A549 (cell line): ENCODE measurements around the gene CMTM4. TPM values are rescaled to one million over a fixed set of nuclear protein-coding genes. Genes with fewer than 3 reads are reported as not detected.

Source experiments
- ATAC-seq, 2 experiments: fragments of 200-7000 bp in 1 of 2; fragments of >200 bp in 1 of 2; cut with Nextera tagmentation in 1 of 2; cut with Tn5 transposase in 1 of 2; 3 replicates each; pipeline versions ENCODE4 v1.8.0 to v1.9.1; 2018 to 2020; ENCODE audit warnings: mild to moderate bottlenecking in 1 of 2, moderate library complexity in 1 of 2
- CTCF ChIA-PET: fragments of 300-600 bp; sonication (Branson Sonifier 250); formaldehyde crosslinking; extraction: SDS; loops from one replicate; lab custom pipeline; 2021; ENCODE audit warnings: antibody characterized with exemption, inconsistent platforms; lab: Yijun Ruan, JAX
- POLR2A ChIA-PET: fragments of 350-600 bp; formaldehyde crosslinking; extraction: SDS; loops from one replicate; lab custom pipeline; 2021; ENCODE audit warnings: antibody characterized with exemption, inconsistent platforms; lab: Yijun Ruan, JAX
- DNase-seq, 2 experiments: peaks; one replicate each; pipeline versions ENCODE4 v3.0.0 to v3.0.0-alpha.2; 2011 to 2016; ENCODE audit warnings: low read depth in 1 of 2, low spot score in 1 of 2
- FAIRE-seq: peaks from 2 replicates; lab custom pipeline; 2011; peaks lifted over from hg19 to GRCh38; lab: Jason Lieb, UNC
- H3K27ac ChIP-seq, 2 experiments: fragments of >200 bp; sonication (Bioruptor Twin); formaldehyde crosslinking; 3 replicates each; pipeline ENCODE4 v1.5.1; 2016 to 2017
- H3K4me1 ChIP-seq: fragments of >200 bp; sonication (Bioruptor Twin); formaldehyde crosslinking; 3 replicates; pipeline ENCODE4 v1.6.1; 2016
- H3K4me2 ChIP-seq: fragments of >200 bp; sonication (Bioruptor Twin); formaldehyde crosslinking; 3 replicates; pipeline ENCODE4 v1.6.1; 2016
- H3K4me3 ChIP-seq: fragments of >200 bp; sonication (Bioruptor Twin); formaldehyde crosslinking; 3 replicates; pipeline ENCODE4 v1.5.1; 2016
- H3K9me3 ChIP-seq: fragments of >200 bp; sonication (Bioruptor Twin); formaldehyde crosslinking; 3 replicates; pipeline ENCODE4 v1.6.1; 2016
- CBX8 ChIP-seq: fragments of 200-600 bp; sonication (generic); IDR thresholded peaks from 2 replicates; pipeline ENCODE4 v1.6.1; 2016
- CEBPB ChIP-seq, 2 experiments: fragments of >200 bp in 1 of 2; sonication (Bioruptor Twin) in 1 of 2; formaldehyde crosslinking in 1 of 2; IDR thresholded peaks; 2 replicates each; pipeline ENCODE4 v1.6.1; 2012 to 2016
- EHMT2 ChIP-seq: fragments of 200-600 bp; sonication (generic); IDR thresholded peaks from 2 replicates; pipeline ENCODE4 v1.6.1; 2016; ENCODE audit warnings: antibody characterized with exemption, low read depth, mild to moderate bottlenecking, moderate library complexity
- FOSL2 ChIP-seq, 2 experiments: fragments of 450-650 bp in 1 of 2; fragments of >200 bp in 1 of 2; sonication (Bioruptor Twin) in 1 of 2; formaldehyde crosslinking; IDR thresholded peaks; 2 replicates each; pipeline versions ENCODE4 v1.5.0 to v1.6.1; 2016 to 2020; ENCODE audit warnings: mild to moderate bottlenecking in 1 of 2, moderate library complexity in 1 of 2
- GATA3 ChIP-seq: IDR thresholded peaks from 2 replicates; pipeline ENCODE4 v1.6.1; 2012; ENCODE audit warnings: borderline replicate concordance
- HEYL ChIP-seq: fragments of 250-450 bp; sonication (Bioruptor Pico); IDR thresholded peaks from 2 replicates; pipeline ENCODE4 v1.8.0; 2021; ENCODE audit warnings: mild to moderate bottlenecking, moderate library complexity
- HOXA7 ChIP-seq: fragments of 250-450 bp; sonication (Bioruptor Pico); IDR thresholded peaks from 2 replicates; pipeline ENCODE4 v1.5.0; 2020; ENCODE audit warnings: mild to moderate bottlenecking, moderate library complexity
- MAX ChIP-seq: IDR thresholded peaks from 2 replicates; pipeline ENCODE4 v1.6.1; 2012
- MYC ChIP-seq: IDR thresholded peaks from 2 replicates; pipeline ENCODE4 v1.6.1; 2012; ENCODE audit warnings: mild to moderate bottlenecking, inconsistent platforms, low read length, improper control_type of control experiment, borderline replicate concordance
- NFE2L2 ChIP-seq: fragments of 150-350 bp; conservative IDR thresholded peaks from 2 replicates; pipeline ENCODE4 v1.6.1; 2014; ENCODE audit warnings: low read length
- NPAS2 ChIP-seq: fragments of 250-450 bp; sonication (Bioruptor Pico); IDR thresholded peaks from 2 replicates; pipeline ENCODE4 v1.8.0; 2022; ENCODE audit warnings: mild to moderate bottlenecking, moderate library complexity, borderline replicate concordance
- NR3C1 ChIP-seq: fragments of >200 bp; sonication (Bioruptor Twin); formaldehyde crosslinking; IDR thresholded peaks from 3 replicates; pipeline ENCODE4 v1.6.1; 2017
- POLR2A ChIP-seq: IDR thresholded peaks from 2 replicates; pipeline ENCODE4 v1.6.1; 2012; ENCODE audit warnings: mild to moderate bottlenecking, low read length
- REST ChIP-seq: fragments of 200-600 bp; sonication (generic); IDR thresholded peaks from 2 replicates; pipeline ENCODE4 v1.6.1; 2016; ENCODE audit warnings: antibody characterized with exemption, mild to moderate bottlenecking, moderate library complexity
- SREBF2 ChIP-seq: fragments of 450-650 bp; IDR thresholded peaks from 2 replicates; pipeline ENCODE4 v1.6.1; 2014; ENCODE audit warnings: mild to moderate bottlenecking, moderate library complexity
- TP53 ChIP-seq: fragments of 250-450 bp; sonication (Bioruptor Pico); IDR thresholded peaks from 2 replicates; pipeline ENCODE4 v1.5.0; 2021; ENCODE audit warnings: mild to moderate bottlenecking, moderate library complexity
- ZSCAN20 ChIP-seq: fragments of 250-450 bp; sonication (Bioruptor Pico); IDR thresholded peaks from 2 replicates; pipeline ENCODE4 v1.8.0; 2022; ENCODE audit warnings: mild to moderate bottlenecking, moderate library complexity
- polyA plus RNA-seq, 4 experiments: library from polyadenylated mRNA; depleted of rRNA in 3 of 4; stranded (reverse); fragments of >200 nt; fragmentation: RNase III in 1 of 4; extraction: RNeasy Plus Mini Kit Qiagen cat#74134 plus additional on column Dnase treatment in 1 of 4; gene quantifications; 2 replicates in 3 of 4; 3 replicates in 1 of 4; pipeline ENCODE4 v1.2.3, GENCODE V29; 2011 to 2017
- TF ChIP-seq, protein P1 (sequence below): fragments of 250-450 bp; sonication (Bioruptor Pico); IDR thresholded peaks from 2 replicates; pipeline ENCODE4 v1.5.0; 2021; ENCODE audit warnings: mild to moderate bottlenecking, moderate library complexity, borderline replicate concordance
- TF ChIP-seq, protein P2 (sequence below): IDR thresholded peaks from 2 replicates; pipeline ENCODE4 v1.6.1; 2012; ENCODE audit warnings: low read depth, borderline replicate concordance

CMTM4 gene
- polyA plus RNA-seq, 2 of the 4 experiments (the other 2 are of a cell fraction): 24.8 to 58.6 TPM

GRCh38 chr16:66712512-66712911, 16.0 kb upstream of the CMTM4 start:
- H3K27ac ChIP-seq: no peak overlapping the region
- no peaks in the 10 kb centered on the region for H3K4me1 ChIP-seq
- no peak overlapping the region for H3K4me2 ChIP-seq
- DNase-seq (no peak), ATAC-seq (peak; percentile 27 to 58; a peak in 5 of 6 replicates), FAIRE-seq (no peak)
- TF ChIP-seq NFE2L2: no peak
- TF ChIP-seq EHMT2: no peak
- TF ChIP-seq, protein P1, sequence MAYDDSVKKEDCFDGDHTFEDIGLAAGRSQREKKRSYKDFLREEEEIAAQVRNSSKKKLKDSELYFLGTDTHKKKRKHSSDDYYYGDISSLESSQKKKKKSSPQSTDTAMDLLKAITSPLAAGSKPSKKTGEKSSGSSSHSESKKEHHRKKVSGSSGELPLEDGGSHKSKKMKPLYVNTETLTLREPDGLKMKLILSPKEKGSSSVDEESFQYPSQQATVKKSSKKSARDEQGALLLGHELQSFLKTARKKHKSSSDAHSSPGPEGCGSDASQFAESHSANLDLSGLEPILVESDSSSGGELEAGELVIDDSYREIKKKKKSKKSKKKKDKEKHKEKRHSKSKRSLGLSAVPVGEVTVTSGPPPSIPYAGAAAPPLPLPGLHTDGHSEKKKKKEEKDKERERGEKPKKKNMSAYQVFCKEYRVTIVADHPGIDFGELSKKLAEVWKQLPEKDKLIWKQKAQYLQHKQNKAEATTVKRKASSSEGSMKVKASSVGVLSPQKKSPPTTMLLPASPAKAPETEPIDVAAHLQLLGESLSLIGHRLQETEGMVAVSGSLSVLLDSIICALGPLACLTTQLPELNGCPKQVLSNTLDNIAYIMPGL (CRISPR knock-in tag): no peak
- TF ChIP-seq MYC: no peak
- no peak for TF ChIP-seq ZSCAN20 (CRISPR knock-in tag)
- TF ChIP-seq, protein P2, sequence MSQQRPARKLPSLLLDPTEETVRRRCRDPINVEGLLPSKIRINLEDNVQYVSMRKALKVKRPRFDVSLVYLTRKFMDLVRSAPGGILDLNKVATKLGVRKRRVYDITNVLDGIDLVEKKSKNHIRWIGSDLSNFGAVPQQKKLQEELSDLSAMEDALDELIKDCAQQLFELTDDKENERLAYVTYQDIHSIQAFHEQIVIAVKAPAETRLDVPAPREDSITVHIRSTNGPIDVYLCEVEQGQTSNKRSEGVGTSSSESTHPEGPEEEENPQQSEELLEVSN: no peak
- no peak for TF ChIP-seq TP53 (CRISPR knock-in tag)
- no peak for TF ChIP-seq NPAS2 (CRISPR knock-in tag)
- TF ChIP-seq POLR2A: no peak
- TF ChIP-seq NR3C1: no peak
- TF ChIP-seq REST: no peak
- no peak for TF ChIP-seq CEBPB (IDR thresholded peaks at IDR 0.05)
- TF ChIP-seq HEYL (CRISPR knock-in tag): no peak
- no peak for TF ChIP-seq MAX
- no peak for TF ChIP-seq GATA3
- no peak for TF ChIP-seq SREBF2
- TF ChIP-seq FOSL2 (IDR thresholded peaks at IDR 0.05): no peak
- TF ChIP-seq FOSL2 (CRISPR knock-in tag; IDR thresholded peaks at IDR 0.05): no peak
- H3K9me3 ChIP-seq: peaks cover 18% of the 10 kb centered on the region; the same call in 2 of the 3 replicates
- H3K4me3 ChIP-seq: no peak overlapping the region
- ChIA-PET POLR2A (no interaction called here), CTCF (interaction anchor here (0.7 to 2.5 kb wide), 7 partner anchors 9 to 160 kb away, joined by 3 to 16 read pairs (median 4); partner anchors contain the start of gene DYNC1LI2)

GRCh38 chr16:66711581-66711980, 15.0 kb upstream of the CMTM4 start:
- DNase-seq (no peak), ATAC-seq (no peak), FAIRE-seq (no peak)
- Histone ChIP-seq H3K27ac (no peak overlapping the region), H3K9me3 (peaks cover 18% of the 10 kb centered on the region; the same call in 2 of the 3 replicates), H3K4me1 (no peaks in the 10 kb centered on the region), H3K4me2 (no peak overlapping the region), H3K4me3 (no peak overlapping the region)
- no peak for TF ChIP-seq HOXA7 (CRISPR knock-in tag)
- no peak for TF ChIP-seq CBX8
- CTCF ChIA-PET: interaction anchor here (0.9 to 3.6 kb wide), 7 partner anchors 14 to 108 kb away, joined by 3 to 16 read pairs (median 4); partner anchors contain the start of genes CMTM4 and DYNC1LI2
- POLR2A ChIA-PET: no interaction called here
